HG02938 (cell line): ENCODE measurements around the gene EFCAB6.

ENCODE experiments used
- ATAC-seq: cut with Tn5 transposase; IDR thresholded peaks from one replicate; pipeline ENCODE4 v1.9.1; 2021; ENCODE audit warnings: mild to moderate bottlenecking, moderate library complexity; ENCODE audit not compliant: unreplicated experiment

Gene EFCAB6

GRCh38 chr22:43554694-43555365, 257.3 kb downstream of the EFCAB6 start:
- ATAC-seq, result no peak

- ATAC-seq, result no peak
Measured at GRCh38 chr22:43554259-43554636, 257.9 kb downstream of the EFCAB6 start.

GRCh38 chr22:43553451-43554258, 258.4 kb downstream of the EFCAB6 start:
- no peak for ATAC-seq

- ATAC-seq, result no peak
Measured at GRCh38 chr22:43550672-43551071, 261.4 kb downstream of the EFCAB6 start.

GRCh38 chr22:43550024-43550620, 262.0 kb downstream of the EFCAB6 start:
- ATAC-seq, result no peak

- no peak for ATAC-seq
Measured at GRCh38 chr22:43546186-43546585, 265.9 kb downstream of the EFCAB6 start.

DNA sequence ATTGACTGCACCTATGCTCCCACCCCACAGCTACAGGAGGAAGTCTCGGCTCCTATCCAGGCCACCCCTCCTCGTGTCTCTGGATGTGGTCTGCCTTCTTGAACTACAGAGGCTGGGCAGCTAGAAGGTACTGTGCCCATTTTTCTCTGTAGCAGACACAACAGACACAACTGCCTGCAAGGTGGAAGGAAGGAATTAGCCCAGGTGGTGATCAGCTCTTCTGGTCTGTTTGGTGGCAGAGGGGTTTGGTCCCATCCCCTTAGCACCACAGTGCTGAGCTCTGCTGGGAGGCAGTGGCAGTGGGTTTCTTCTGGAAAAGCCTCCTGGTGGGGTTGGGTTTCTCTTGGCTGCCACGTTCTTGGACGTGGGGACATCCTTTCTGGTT, 267.8 kb downstream of the EFCAB6 start:
- ATAC-seq, result no peak

DNA sequence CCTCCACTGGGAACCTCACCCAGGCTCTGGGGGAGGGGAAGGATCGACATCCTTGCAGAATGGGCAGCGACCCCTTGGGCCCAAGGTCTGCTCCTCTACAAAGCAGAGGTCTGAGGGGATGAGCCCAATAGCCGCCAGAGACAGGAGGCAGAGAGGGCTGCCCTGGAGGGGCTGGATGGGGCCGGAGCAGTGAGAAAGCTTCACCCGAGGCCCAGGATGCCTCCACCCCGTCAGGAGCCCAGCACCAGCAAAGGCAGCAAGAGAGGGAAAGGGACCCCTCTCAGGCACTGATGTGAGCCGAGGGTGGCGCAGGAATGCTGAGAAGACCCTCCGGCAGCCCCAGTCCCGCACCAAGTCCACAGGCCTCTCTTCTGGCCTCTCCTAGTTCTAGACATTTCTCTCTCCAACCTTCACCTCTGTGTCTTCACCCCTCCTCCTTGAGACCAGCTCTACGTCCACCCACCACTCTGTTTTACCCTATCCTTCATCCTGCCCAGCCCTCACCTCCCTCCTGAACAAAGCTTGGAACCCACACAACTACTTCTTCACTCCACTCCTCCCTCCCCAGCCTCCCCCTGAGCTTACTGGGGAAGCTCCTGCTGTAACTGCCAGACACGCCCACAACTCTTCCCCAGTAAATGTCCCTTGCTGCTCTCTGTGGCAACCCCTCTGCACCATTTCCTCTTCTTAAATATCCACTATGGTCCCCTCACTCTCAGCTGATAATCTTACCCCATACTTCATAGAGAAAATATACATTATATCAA, 268.4 kb downstream of the EFCAB6 start:
- no peak for ATAC-seq

DNA sequence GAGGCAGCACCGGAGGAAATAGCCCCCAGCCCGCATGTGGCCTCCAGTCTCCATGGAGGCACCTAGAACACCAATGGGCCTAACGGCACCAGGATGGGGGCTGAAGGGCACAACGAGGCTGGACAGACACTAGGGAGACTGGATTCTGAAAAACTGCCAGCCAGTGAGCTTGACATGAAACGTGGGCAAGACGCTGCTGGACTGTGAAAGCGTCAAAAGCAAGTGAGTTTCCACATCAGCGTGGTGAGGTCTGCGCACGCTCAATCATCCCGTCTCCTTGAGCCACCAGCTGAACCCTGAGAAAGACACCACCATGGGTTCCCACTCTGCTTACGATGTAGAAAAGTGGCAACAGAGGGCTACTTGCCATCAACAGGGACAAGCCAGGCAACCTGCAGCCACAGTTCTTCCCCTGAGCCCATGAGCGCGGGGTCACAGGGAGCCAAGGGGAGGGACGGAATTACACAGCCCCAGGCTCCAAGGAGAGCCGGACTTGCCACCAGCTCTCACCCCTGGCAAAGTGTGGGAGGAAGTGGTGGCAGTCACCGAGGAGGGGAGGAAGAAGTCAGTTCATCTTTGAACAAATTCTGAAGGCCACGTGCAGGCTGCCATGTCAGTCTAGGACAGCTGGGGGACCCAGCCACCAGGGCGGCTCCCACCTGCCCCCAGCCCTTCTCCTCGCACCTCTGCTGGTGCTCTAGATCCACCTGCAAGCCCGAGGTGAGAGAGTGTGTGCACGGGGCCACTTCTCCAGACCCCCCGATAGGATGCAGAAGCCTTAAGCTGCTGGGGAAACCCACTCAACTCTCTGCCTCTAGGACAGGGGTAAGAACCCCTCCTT, 269.2 kb downstream of the EFCAB6 start:
- no peak for ATAC-seq

GRCh38 chr22:43541462-43542407, 270.4 kb downstream of the EFCAB6 start:
- no peak for ATAC-seq

DNA sequence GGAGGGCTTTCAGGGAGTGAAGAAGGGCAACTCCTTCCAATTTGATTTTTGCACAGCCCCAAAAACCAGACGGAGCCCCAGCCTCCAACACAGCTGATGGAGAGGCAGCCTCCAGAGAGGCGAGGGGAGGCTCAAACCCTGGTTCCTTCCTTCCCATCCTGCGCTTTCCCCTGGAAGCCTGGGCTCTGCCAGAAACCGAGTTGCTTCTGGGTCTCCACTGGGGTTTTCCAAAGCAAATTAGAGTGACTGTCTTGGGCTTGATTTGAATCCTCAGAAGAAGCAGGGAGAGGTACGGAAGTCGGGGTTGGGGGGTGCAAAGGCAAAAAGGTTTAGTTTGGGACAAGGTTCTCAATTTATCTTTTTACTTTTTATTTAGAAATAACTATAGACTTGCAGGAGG, 271.1 kb downstream of the EFCAB6 start:
- ATAC-seq, result no peak

- ATAC-seq, result no peak
Measured at GRCh38 chr22:43540529-43540923, 271.6 kb downstream of the EFCAB6 start.

DNA sequence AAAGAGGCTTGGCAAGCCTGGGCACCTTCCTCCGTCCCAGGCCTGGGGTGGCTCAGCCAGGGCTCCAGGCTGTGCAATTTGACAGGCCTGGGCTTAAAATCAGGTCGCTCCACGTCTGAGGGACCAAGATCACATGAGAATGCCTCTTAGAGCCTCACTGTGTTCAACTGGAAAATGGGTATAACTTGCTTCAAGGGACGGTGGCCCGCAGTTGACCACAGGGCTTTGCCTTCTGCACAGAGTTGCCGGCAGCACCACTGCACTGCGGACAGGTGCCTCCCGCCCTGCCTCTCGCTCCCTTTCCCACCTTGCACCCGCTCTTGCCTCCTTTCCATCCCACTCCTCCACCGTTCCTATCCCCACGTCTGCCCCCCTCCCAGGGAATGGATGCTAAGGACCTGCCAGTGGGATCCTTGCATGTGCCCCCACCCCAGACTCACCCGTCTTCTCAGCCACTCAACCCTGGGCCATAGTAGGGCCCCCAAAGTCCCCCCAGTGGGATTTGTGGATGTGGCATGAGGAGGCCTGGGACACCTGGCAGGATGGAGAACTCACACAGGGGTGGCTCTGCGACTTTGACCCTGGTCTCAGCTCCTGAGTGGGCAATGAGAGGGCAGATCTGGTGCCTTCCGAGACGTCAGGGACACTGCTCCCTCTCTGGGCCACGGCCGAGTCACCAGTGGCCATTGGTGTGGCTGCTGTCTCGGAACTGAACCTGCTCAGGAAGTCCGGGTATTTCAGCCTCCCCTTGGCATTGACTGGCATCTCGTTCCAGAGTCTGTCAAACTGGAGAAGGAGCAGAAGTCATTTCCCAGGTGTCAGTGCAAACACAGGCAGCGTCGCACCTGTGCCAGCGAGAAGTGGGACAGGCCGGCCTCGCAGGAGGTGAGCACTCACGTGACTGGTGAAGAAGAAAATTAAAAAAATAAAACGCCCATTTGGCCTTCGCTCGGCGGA, 272.3 kb downstream of the EFCAB6 start:
- no peak for ATAC-seq

DNA sequence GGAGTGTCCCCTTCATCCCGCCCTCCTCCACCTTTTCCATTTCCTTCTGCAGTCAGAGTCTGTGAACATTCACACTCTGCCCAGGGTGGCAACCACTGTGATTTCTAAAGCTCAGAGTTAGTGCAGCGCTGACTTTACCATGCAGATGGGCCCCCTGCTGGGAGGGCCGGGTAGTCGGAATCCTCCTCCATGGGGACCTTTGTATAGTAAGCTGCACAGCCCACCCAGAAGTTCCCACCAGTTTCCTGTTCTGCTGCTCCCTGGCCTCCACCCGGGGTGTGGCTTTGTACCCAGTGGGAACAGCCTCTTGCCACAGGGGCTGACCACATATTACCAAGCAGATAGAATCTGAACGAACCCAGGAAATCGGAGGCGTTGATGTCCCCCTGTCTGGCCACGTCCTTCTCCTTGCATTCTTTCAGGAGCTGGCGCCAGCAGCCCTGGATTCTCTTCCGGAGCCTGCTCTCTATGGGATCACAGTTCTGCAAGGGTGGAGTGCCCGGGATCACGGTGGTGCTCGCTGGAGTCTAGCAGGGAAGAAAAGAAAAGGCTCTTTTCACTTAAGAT, 275.0 kb downstream of the EFCAB6 start:
- ATAC-seq, result no peak

GRCh38 chr22:43535741-43536140, 276.4 kb downstream of the EFCAB6 start:
- ATAC-seq, result no peak

GRCh38 chr22:43535336-43535735, 276.8 kb downstream of the EFCAB6 start:
- no peak for ATAC-seq

GRCh38 chr22:43534916-43535315, 277.2 kb downstream of the EFCAB6 start:
- ATAC-seq, result no peak
